ENCODE data around the gene TMEM135.
"Not testable (repeated sequence)": the region's sequence is repeated elsewhere in the genome, so short reads cannot be mapped to it uniquely, and the experiment has no call there.

TMEM135 gene

DNA sequence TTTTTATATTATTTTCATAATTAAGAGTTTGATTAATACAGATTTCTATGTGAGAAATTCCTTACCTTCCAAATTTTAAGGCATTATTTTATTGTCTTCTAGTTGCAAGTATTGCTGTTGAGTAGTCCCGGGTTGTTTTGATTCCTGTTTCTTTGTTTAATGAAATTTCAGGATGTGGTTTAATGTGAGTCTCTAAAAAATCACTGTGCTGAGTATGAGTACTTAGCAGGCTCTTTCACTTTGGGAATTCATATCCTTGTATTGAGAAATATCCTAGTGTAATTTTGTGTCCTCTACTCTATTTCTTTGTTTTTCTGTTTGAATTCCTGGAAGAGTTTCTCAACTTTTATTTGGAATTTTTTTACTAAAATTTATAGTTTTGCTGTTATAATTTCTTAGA lies 113.2 kb downstream of the TMEM135 start:
- H3K4me3 ChIP-seq (ENCODE audit: low read depth, low read length): no peak overlapping the region
- DNase-seq (ENCODE audit: low read depth): peak; percentile 45
- TF ChIP-seq, protein P1, sequence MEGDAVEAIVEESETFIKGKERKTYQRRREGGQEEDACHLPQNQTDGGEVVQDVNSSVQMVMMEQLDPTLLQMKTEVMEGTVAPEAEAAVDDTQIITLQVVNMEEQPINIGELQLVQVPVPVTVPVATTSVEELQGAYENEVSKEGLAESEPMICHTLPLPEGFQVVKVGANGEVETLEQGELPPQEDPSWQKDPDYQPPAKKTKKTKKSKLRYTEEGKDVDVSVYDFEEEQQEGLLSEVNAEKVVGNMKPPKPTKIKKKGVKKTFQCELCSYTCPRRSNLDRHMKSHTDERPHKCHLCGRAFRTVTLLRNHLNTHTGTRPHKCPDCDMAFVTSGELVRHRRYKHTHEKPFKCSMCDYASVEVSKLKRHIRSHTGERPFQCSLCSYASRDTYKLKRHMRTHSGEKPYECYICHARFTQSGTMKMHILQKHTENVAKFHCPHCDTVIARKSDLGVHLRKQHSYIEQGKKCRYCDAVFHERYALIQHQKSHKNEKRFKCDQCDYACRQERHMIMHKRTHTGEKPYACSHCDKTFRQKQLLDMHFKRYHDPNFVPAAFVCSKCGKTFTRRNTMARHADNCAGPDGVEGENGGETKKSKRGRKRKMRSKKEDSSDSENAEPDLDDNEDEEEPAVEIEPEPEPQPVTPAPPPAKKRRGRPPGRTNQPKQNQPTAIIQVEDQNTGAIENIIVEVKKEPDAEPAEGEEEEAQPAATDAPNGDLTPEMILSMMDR (conservative IDR thresholded peaks at IDR 0.05; ENCODE audit: low read depth, low read length): no peak

DNA sequence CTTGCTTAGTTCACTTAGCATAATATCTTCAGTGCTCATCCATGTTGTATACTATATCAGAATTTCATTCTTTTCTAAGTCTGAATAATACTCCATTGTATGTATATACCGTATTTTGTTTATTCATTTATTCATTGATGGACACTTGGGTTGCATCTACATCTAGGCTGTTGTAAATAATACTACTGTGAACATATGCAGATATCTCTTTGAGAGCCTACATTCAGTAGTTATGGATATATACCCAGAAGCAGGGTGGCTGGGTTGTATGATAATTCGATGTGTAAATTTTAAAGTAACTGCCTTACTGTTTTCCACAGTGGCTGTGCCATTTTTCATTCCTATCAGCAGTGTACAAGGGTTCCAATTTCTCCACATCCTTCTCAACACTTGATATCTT lies 116.5 kb downstream of the TMEM135 start:
- DNase-seq (ENCODE audit: low read depth): no peak
- TF ChIP-seq, protein P1 (conservative IDR thresholded peaks at IDR 0.05; ENCODE audit: low read depth, low read length): no peak
- H3K4me3 ChIP-seq (ENCODE audit: low read depth, low read length): no peak overlapping the region

DNA sequence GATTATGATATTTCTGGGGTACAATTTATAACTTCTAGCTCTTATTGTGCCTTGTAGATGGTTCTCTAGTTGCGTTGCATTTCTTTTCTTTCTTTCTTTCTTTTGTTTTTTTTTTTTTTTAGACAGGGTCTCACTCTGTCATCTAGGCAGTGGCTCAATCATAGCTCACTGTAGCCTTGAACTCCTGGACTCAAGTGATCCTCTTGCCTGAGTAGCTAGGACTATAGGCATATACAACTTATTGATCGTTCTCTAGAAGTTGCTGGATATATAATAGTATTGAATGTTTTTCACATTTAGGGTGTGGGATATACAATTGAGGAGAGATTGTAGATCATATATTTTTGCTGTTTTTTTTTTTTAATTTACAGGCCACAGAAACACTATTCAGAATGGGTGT lies 119.2 kb downstream of the TMEM135 start:
- no peak for DNase-seq (ENCODE audit: low read depth)
- no peak overlapping the region for H3K4me3 ChIP-seq (ENCODE audit: low read depth, low read length)
- TF ChIP-seq, protein P1 (conservative IDR thresholded peaks at IDR 0.05; ENCODE audit: low read depth, low read length): no peak

DNA sequence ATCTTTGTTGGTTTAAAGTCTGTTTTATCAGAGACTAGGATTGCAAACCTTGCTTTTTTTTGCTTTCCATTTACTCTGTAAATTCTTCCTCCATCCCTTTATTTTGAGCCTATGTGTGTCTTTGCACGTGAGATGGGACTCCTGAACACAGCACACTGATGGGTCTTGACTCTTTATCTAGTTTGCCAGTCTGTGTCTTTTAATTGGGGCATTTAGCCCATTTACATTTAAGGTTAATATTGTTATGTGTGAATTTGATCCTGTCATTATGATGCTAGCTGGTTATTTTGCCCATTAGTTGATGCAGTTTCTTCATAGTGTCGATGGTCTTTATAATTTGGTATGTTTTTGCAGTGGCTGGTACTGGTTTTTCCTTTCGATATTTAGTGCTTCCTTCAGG lies 131.3 kb downstream of the TMEM135 start:
- not testable (repeated sequence) for DNase-seq (ENCODE audit: low read depth); H3K4me3 ChIP-seq (ENCODE audit: low read depth, low read length)

DNA sequence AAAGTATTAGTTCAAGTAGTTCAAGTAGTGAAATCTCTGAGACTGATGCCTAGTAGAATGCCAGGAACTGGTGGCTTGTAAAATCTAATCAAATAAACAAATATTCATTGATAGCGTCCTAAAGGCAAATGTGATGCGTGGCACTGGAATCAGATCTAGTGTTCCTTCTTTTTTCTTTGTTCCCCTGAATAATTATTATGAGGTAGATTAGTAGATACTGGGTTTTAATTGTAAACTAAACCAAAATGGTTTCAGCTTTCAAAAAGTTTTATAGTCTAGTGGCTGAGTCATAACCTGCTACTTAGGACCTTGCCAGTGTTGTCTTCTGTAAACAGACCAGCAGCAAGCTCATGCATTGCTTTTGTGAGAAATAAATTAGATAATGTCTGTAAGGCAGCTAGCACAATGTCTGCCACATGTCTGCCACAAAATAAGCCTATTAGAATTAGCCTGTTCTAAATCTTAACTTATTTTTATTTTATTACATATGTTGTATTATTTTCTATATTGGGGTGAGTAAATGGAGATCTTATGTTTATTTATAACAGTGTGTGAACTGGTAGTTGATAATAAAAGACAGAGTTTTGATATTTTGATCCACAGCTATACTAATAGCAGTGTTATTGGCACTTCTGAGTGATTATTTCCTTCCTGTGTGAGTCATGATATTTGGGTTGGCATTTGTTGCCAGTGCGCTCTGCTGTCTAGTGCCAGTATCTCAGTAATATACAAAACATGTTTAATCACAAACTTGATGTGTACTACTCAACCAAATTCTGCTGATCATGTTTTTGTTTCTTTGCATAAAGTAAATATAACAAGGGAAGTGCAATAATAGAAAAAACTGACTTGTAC lies 135.7 kb downstream of the TMEM135 start:
- peak; percentile 81 for DNase-seq (ENCODE audit: low read depth)
- TF ChIP-seq, protein P1 (conservative IDR thresholded peaks at IDR 0.05; ENCODE audit: low read depth, low read length): no peak
- H3K4me3 ChIP-seq (ENCODE audit: low read depth, low read length): no peak overlapping the region

DNA sequence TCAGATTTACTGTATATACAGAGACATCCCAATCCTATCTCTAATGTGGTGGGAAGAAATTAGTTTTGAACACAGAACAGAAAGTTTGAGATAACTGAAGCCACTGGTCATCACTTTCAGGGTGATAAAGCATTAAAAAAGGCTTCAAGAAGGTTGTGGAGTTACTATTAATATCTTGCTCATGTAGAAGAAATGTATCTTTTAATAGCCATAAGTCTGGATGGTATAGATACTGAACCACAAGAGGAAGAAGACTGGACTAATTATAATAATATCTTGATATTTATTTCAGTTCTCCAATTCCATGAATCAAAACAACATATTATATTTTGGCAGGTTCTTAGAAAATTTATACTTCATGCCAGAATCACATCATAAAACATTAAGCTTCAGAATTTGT lies 137.1 kb downstream of the TMEM135 start:
- TF ChIP-seq, protein P1 (conservative IDR thresholded peaks at IDR 0.05; ENCODE audit: low read depth, low read length): no peak
- DNase-seq (ENCODE audit: low read depth): no peak
- H3K4me3 ChIP-seq (ENCODE audit: low read depth, low read length): no peak overlapping the region

DNA sequence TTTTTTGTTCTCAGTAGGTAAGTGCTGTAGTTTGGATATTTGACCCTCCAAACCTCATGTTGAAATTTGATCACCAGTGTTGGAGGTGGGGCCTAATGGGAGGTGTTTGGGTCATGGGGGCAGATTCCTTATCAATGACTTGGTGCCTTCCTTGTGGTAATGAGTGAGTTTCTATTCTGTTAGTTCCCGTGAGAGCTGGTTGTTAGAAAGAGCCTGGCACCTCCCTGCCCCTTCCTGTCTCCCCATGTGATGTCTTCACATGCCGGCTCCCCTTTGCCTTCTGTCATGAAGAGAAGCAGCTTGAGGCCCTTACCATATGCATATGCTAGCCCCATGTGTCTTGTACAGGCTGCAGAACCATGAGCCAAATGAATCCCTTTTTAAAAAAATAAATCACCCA lies 138.3 kb downstream of the TMEM135 start:
- TF ChIP-seq, protein P1 (conservative IDR thresholded peaks at IDR 0.05; ENCODE audit: low read depth, low read length): no peak
- H3K4me3 ChIP-seq (ENCODE audit: low read depth, low read length): no peak overlapping the region
- no peak for DNase-seq (ENCODE audit: low read depth)

All from choroid plexus epithelial cell (primary cell).